Measurements from ENCODE around the gene DHX58.

Gene DHX58

GRCh38 chr17:42109086-42109485 is 3.4 kb downstream of the DHX58 start:
- no peak for DNase-seq

GRCh38 chr17:42107597-42108576 is 4.6 kb downstream of the DHX58 start:
- no peak for DNase-seq

- DNase-seq = no peak
Observed at GRCh38 chr17:42107124-42107523, 5.4 kb downstream of the DHX58 start.

- no peak for DNase-seq
Observed at GRCh38 chr17:42106009-42106408, 6.5 kb downstream of the DHX58 start.

- no peak for DNase-seq
Observed at GRCh38 chr17:42104264-42104663, 8.2 kb downstream of the DHX58 start.

- DNase-seq = no peak
Observed at GRCh38 chr17:42103221-42103954, 9.1 kb downstream of the DHX58 start.

- DNase-seq = no peak
Observed at GRCh38 chr17:42101513-42102292, 10.8 kb downstream of the DHX58 start.

GRCh38 chr17:42098730-42099399 is 13.6 kb downstream of the DHX58 start:
- no peak for DNase-seq

GRCh38 chr17:42097691-42098631 is 14.6 kb downstream of the DHX58 start, which contains the start of gene ZNF385C:
TSS of gene ZNF385C (minus strand) at chr17:42098473. CDS start at chr17:42063056, 35,417 bp downstream.
- no peak for DNase-seq

GRCh38 chr17:42096360-42097111 is 16.0 kb downstream of the DHX58 start:
- DNase-seq = no peak

- DNase-seq = no peak
Observed at GRCh38 chr17:42094375-42095069, 18.0 kb downstream of the DHX58 start.

GRCh38 chr17:42092939-42093338 is 19.6 kb downstream of the DHX58 start:
- no peak for DNase-seq

- DNase-seq = no peak
Observed at GRCh38 chr17:42090964-42091790, 21.3 kb downstream of the DHX58 start.

- no peak for DNase-seq
Observed at GRCh38 chr17:42088736-42089135, 23.8 kb downstream of the DHX58 start.

GRCh38 chr17:42087736-42088705 is 24.5 kb downstream of the DHX58 start:
- no peak for DNase-seq

- DNase-seq = no peak
Observed at GRCh38 chr17:42087042-42087701, 25.3 kb downstream of the DHX58 start.

- no peak for DNase-seq
Observed at GRCh38 chr17:42081516-42082129, 30.9 kb downstream of the DHX58 start.
